HFF-Myc (cell line): ENCODE data around the gene HOXD13.

ENCODE experiments used
- DNase-seq: peaks from one replicate; pipeline ENCODE4 v3.0.0-alpha.2; 2011; ENCODE audit warnings: low read depth; ENCODE audit errors: extremely low read depth
- H3K4me3 ChIP-seq: replicated peaks from 2 replicates; pipeline ENCODE4 v1.5.1; 2011; ENCODE audit warnings: low read depth, mild to moderate bottlenecking, control low read depth, low read length
- TF ChIP-seq, protein P1 (sequence below): IDR thresholded peaks from 2 replicates; pipeline ENCODE4 v1.5.1; 2012; ENCODE audit warnings: mild to moderate bottlenecking, low read depth, low read length, control low read depth; ENCODE audit errors: missing control alignments

The HOXD13 gene

DNA sequence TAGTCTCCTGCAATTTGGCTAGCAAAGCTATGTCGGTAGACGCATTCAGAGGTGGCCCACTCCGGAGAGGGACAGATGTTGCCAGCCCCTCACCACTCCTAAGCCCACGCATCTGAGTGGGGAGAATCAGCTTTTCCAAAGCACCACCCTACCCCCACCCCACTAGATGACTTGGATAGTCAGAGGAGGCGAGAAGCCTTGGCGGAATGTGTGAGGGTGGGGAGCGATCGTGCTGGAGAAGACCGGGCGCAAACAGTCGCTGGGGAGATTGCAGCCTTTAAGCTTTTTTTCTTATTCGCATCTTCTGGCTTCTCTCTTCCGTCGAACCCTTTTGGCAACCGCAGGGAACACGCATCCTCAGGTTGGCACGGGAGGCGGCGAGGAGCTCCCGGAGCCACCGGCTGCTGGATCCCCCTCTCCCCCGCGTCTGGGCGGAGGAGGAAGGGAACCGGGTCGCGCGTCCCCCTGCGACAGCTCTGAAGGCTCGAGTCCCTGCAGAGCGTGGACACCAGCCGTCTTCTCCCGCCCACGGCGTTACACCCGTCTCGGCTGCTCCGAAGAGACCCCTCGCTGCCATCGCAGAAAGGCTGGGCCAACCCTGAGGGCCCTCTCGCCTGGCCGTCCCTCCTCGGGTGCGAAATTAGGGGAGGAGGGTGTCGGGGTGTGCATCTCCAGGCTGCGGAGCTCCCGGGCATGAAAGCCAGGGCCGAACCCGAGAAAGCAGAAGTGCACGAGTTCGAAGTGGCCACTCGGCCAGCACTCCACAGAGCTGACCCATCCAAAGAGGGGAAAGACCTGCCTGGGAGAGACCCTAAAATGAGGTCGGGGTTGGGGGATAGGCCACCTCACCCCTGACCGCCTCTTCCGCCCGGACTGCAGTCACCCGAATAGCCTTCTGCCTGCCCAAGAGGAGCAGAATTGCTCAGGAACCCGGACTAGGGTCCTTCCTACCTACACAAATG is 20.9 kb upstream of the HOXD13 start:
- H3K4me3 ChIP-seq: no peak overlapping the region
- no peak for DNase-seq
- TF ChIP-seq, protein P1, sequence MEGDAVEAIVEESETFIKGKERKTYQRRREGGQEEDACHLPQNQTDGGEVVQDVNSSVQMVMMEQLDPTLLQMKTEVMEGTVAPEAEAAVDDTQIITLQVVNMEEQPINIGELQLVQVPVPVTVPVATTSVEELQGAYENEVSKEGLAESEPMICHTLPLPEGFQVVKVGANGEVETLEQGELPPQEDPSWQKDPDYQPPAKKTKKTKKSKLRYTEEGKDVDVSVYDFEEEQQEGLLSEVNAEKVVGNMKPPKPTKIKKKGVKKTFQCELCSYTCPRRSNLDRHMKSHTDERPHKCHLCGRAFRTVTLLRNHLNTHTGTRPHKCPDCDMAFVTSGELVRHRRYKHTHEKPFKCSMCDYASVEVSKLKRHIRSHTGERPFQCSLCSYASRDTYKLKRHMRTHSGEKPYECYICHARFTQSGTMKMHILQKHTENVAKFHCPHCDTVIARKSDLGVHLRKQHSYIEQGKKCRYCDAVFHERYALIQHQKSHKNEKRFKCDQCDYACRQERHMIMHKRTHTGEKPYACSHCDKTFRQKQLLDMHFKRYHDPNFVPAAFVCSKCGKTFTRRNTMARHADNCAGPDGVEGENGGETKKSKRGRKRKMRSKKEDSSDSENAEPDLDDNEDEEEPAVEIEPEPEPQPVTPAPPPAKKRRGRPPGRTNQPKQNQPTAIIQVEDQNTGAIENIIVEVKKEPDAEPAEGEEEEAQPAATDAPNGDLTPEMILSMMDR: no peak

DNA sequence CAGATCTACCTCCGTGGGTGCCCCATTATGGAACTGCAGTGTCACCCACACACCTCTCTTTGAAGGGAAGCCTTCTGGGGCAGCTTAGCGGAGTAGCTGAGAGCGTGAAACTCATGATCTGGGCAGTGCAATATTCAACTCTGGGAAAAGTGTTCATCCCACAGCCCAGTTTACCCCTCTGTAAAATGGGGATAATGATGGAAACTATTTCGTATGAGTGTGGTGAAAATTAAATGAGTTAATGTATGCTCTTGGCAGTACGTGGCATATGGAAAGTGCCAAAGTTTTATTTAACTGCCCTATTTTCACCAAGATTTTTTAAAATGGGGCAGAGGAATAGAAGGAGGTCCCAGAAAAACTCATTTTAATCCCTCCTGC is 20.2 kb upstream of the HOXD13 start:
- TF ChIP-seq, protein P1: no peak
- H3K4me3 ChIP-seq: no peak overlapping the region
- no peak for DNase-seq

DNA sequence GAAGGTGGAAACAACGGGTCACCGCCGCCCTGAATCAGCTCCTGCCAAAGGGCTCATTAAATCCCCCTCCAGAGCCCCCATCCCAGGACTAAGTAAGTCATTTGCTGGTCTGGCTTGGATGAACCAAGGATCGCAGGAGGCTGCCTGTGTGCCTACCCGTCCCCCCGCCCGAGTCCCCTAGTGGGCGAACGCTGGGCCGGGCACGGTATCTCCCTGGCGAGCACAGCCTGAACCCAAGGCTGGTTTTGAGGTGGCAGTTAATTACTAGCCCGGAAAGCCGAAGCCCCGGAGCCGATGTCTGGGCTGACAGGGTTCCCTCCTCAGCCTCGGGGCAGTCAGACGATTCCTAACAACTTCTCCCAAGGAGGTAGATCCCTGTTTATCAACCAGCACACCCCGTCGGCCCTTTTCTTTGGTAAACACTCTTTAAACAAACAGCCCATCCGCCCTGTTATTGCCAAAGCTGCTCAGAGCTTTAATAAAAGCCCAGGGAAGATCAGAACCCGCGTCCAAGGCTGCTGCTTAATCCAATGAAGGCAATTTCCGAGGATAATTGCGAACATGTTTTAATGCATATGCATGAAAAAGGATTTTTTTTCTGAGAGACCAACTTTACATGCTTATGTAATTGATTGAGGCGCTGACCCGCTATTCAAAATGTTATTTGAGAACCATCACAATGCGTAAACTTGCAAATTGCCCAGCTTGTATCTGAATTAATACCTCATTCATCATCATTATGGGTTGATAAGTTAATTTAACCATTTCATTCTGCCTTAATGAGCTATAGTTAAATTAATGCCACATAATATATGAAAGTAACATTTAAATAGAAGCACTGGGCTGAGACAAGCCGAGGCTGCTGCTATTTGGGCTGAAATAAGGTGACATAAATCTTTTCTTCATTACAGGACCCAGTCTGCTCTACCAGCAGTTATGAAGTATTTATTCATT is 19.3 kb upstream of the HOXD13 start:
- H3K4me3 ChIP-seq: no peak overlapping the region
- TF ChIP-seq, protein P1: no peak
- DNase-seq: no peak

DNA sequence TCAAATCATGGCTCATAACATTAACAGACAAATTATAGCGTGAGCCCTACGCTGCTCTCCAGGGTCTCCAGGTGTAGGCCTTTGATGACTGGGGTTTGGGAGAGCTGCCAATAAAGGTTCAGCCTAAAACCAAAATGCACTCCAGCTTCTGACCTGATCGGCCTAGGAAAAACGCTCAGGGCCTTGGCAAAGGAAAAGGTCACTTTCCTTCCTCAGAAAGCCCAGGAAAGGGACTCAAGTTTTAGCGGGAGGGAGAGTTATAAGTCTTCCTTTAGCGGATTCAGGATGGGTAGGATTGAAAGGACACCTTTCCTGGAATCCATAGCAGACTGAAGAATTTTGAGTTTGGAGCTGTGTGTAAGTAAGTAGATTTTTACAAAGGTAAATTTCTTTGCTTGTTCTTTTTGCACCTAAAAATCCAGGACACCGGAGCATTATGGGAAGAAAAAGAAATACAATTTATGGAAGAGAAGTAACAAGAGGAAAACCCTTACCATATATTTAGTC is 17.5 kb upstream of the HOXD13 start:
- DNase-seq: no peak
- H3K4me3 ChIP-seq: no peak overlapping the region
- TF ChIP-seq, protein P1: no peak

DNA sequence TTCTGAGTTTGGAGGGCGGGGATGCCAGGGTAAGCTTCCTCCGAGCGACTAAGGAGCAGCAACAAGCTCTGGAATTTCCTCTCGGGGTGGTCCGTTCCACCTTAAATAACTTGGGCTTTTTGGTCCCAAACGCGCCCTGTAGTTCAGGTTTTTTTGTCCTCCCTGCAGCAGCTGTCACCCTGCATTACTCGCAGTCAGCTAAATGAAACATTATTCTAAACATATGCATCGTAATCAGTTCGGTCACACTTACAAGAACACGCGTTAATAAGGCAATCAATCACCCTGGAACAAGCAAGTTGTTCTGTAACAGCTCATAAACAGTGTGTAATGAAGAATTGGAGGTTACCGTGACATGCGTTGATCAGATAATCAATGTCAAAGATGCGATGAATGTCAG is 17.0 kb upstream of the HOXD13 start:
- TF ChIP-seq, protein P1: no peak
- DNase-seq: no peak
- H3K4me3 ChIP-seq: no peak overlapping the region

DNA sequence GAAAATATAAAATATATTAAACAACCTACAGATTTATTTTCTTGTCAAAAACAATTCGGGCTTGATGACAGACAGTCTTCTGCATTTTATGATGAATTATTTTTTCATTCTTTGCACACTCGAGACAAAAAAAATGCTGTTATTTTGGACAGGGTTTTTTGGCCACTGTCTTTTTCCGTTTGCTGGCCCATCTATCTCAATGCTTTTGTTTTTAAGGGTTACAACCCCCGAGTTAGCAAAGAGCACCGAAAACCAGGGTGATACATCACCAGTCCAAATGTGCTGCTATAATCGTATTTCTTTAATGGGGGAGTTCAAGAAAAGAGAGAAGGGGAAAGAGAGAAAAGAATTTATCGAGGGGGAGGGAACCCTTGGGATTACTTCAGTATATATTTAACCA is 16.5 kb upstream of the HOXD13 start:
- no peak overlapping the region for H3K4me3 ChIP-seq

More for the DNA sequence above, 16.5 kb upstream of the HOXD13 start:
- TF ChIP-seq, protein P1: no peak
- no peak for DNase-seq
